Psoas muscle (tissue), 8 donors: ENCODE data around the gene GTF2IRD1. TPM values are rescaled to one million over a fixed set of nuclear protein-coding genes. Genes with fewer than 3 reads are reported as not detected.

Source experiments
- ATAC-seq, 4 donors: fragments of 200-7000 bp; cut with Tn5 transposase; one replicate each; pipeline ENCODE4 v1.9.1; 2020; ENCODE audit warnings: moderate library complexity in 3 of 4, mild to moderate bottlenecking in 2 of 4
- DNase-seq, 2 donors: peaks; one replicate each; pipeline ENCODE4 v3.0.0-alpha.2; 2020
- H3K27ac ChIP-seq: fragments of 200-600 bp; one replicate; pipeline ENCODE4 v1.8.0; 2022
- H3K27me3 ChIP-seq, 3 donors: fragments of 200-600 bp in 1 of 3; one replicate each; pipeline versions ENCODE4 v1.6.1 to v1.8.0; 2013 to 2022; ENCODE audit warnings: low read length in 2 of 3, mild to moderate bottlenecking in 2 of 3, moderate library complexity in 1 of 3; ENCODE audit not compliant: insufficient read depth in 3 of 3
- H3K36me3 ChIP-seq, 2 donors: fragments of 200-600 bp in 1 of 2; one replicate each; pipeline versions ENCODE4 v1.6.1 to v1.8.0; 2013 to 2022; ENCODE audit warnings: low read depth in 1 of 2, mild to moderate bottlenecking in 1 of 2, moderate library complexity in 1 of 2; ENCODE audit not compliant: insufficient read depth in 1 of 2
- H3K4me1 ChIP-seq: fragments of 200-600 bp; one replicate; pipeline ENCODE4 v1.8.0; 2022
- H3K4me3 ChIP-seq: fragments of 200-600 bp; one replicate; pipeline ENCODE4 v1.8.0; 2022; ENCODE audit warnings: mild to moderate bottlenecking
- H3K9me3 ChIP-seq: fragments of 200-600 bp; one replicate; pipeline ENCODE4 v1.8.0; 2022
- WGBS, 3 donors: extraction: QIAGEN DNeasy Blood & Tissue Kit; methylation state at CpG; one replicate each; pipeline versions ENCODE4 v1.1.6 to v1.1.7; 2013; 5-methylcytosine and 5-hydroxymethylcytosine counted together
- intact Hi-C, 2 donors: fragments of 100-400 bp; cut with DNase I; formaldehyde crosslinking; loops; one replicate each; pipeline versions ENCODE4 v1.11.0 to v1.14.2; 2022
- polyA plus RNA-seq, 3 donors: library from polyadenylated mRNA; stranded (reverse); fragments of 200-250 nt; gene quantifications; one replicate each; pipeline ENCODE4 v1.2.3, GENCODE V29; 2013
- total RNA-seq, 4 donors: library from RNA; stranded (reverse); fragmentation: NEBNext Ultra II Directional in 2 of 4; extraction: Animal tissue kit (Norgen Biotek cat#: 25700) in 2 of 4; gene quantifications; one replicate each; pipeline versions ENCODE4 v1.2.1 to v1.2.4, GENCODE V29; 2021 to 2023
- TF ChIP-seq, protein P1 (sequence below): fragments of 200-600 bp; IDR thresholded peaks from one replicate; pipeline ENCODE4 v1.8.0; 2022; ENCODE audit warnings: antibody characterized with exemption
- donor health status: healthy with polysubstance abuse.
- donor health status: DM: no; HTN: no; CAD: no; lungs with moderate emphysema.
- donor health status: Bipolar disorder and iron deficiency.
- donor health status: healthy.
- donor health status: DM: yes; HTN: yes; CAD: no.
- donor health status: DM: no; HTN: no; CAD: no.
- donor health status: DM: no; HTN: no; CAD: no.
- donor health status: DM: yes; HTN: yes; CAD: no.

The GTF2IRD1 gene
- total and polyA plus RNA-seq, 7 donors = 40.5 to 149 (median 61.7) TPM

DNA sequence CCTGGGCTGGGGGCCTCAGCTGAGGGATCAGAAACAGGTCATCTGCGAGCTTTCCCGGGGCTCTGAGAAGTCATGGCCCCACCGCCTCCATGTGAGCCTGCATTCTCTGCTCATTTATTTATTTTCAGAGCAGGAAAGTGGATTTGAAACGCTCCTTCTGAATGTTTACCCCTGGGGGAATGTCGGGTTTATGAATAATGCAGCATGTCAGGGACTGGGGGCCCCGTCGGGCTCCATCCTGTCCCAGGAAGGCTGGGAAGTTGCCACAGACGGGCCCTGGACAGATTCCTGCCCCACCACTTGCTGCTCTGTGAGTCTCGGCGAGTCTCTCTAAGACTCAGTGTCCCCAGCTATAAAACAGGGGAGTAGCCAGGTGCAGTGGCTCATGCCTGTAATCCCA is 11.9 kb upstream of the GTF2IRD1 start:
- DNase-seq = no peak
- WGBS, 3 donors = 62 to 75% (median 67%) methylated on average over 10 of the region's 10 CpGs
- TF ChIP-seq, protein P1, sequence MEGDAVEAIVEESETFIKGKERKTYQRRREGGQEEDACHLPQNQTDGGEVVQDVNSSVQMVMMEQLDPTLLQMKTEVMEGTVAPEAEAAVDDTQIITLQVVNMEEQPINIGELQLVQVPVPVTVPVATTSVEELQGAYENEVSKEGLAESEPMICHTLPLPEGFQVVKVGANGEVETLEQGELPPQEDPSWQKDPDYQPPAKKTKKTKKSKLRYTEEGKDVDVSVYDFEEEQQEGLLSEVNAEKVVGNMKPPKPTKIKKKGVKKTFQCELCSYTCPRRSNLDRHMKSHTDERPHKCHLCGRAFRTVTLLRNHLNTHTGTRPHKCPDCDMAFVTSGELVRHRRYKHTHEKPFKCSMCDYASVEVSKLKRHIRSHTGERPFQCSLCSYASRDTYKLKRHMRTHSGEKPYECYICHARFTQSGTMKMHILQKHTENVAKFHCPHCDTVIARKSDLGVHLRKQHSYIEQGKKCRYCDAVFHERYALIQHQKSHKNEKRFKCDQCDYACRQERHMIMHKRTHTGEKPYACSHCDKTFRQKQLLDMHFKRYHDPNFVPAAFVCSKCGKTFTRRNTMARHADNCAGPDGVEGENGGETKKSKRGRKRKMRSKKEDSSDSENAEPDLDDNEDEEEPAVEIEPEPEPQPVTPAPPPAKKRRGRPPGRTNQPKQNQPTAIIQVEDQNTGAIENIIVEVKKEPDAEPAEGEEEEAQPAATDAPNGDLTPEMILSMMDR = no peak
- intact Hi-C loops = loop anchor here in 1 of 2 donors (10.0 kb wide), 1 partner anchor 123 kb away; no protein-coding TSS in a partner anchor
- Histone ChIP-seq H3K4me1 (no peaks in the 10 kb centered on the region), H3K27me3 (no peaks in the 10 kb centered on the region), H3K9me3 (peaks cover 4% of the 10 kb centered on the region), H3K4me3 (no peak overlapping the region), H3K27ac (no peak overlapping the region), H3K36me3 (no peaks in the 10 kb centered on the region)
- no peak for ATAC-seq

DNA sequence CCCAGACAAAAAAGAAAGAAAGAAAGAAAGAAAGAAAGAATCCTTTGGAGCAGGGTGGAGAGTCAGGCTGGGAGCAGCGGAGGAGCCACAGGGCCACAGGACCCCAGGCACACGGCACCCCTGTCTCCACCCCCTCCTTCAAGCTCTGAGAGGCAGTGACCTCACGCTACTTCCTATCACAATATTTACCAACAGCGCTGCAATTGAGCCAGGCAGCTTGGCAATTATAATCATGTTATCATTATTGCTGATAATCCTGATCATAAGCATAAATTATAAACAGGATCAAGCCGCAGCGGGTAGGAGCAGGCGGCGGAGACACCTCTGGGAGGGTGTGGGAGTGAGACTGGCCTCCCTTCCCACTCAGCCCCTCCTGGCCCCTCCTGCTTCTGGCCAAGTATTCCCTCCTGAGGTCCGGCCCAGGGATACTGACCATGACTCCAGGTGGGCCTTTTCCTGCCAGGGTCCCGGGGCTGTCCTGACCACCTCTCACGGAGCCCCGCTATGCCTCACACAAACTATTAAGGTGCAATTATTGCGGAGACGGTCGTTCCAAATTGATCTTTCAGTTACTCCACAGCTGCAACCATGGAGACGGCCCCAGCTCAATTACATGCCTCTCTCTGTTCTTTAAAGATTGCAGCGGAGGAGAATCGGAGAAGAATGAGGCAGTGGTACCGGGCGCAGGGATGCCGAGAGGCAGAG is 10.0 kb upstream of the GTF2IRD1 start:
- Histone ChIP-seq H3K4me3 (no peak overlapping the region), H3K27ac (no peak overlapping the region), H3K4me1 (no peaks in the 10 kb centered on the region), H3K9me3 (no peaks in the 10 kb centered on the region), H3K27me3 (no peaks in the 10 kb centered on the region), H3K36me3 (no peaks in the 10 kb centered on the region)
- 62 to 72% (median 64%) methylated on average over 21 of the region's 21 CpGs for WGBS, 3 donors
- TF ChIP-seq, protein P1 = no peak
- intact Hi-C loops = loop anchor here in 1 of 2 donors (10.0 kb wide), 1 partner anchor 121 kb away; no protein-coding TSS in a partner anchor
- ATAC-seq = no peak
- DNase-seq = no peak

- Histone ChIP-seq H3K27ac (no peak overlapping the region), H3K27me3 (no peaks in the 10 kb centered on the region), H3K4me1 (no peaks in the 10 kb centered on the region), H3K4me3 (no peak overlapping the region), H3K9me3 (no peaks in the 10 kb centered on the region), H3K36me3 (no peaks in the 10 kb centered on the region)
- TF ChIP-seq, protein P1 = no peak
- DNase-seq (no peak), ATAC-seq (no peak)
- intact Hi-C loops = loop anchor here in 1 of 2 donors (10.0 kb wide), 1 partner anchor 116 kb away; no protein-coding TSS in a partner anchor
- 87 to 95% (median 93%) methylated on average over 4 of the region's 4 CpGs for WGBS, 3 donors
These were observed 4.6 kb upstream of the GTF2IRD1 start for GRCh38 chr7:74449144-74449543.

GRCh38 chr7:74449809-74450397 is 3.8 kb upstream of the GTF2IRD1 start:
- Histone ChIP-seq H3K4me1 (no peaks in the 10 kb centered on the region), H3K27ac (no peak overlapping the region), H3K4me3 (no peak overlapping the region), H3K36me3 (no peaks in the 10 kb centered on the region), H3K27me3 (no peaks in the 10 kb centered on the region), H3K9me3 (no peaks in the 10 kb centered on the region)
- WGBS, 3 donors = 64 to 75% (median 72%) methylated on average over 15 of the region's 15 CpGs
- intact Hi-C loops = loop anchor here (5.0 to 10.0 kb wide), 2 partner anchors 33 to 115 kb away; no protein-coding TSS in a partner anchor
- DNase-seq = no peak
- TF ChIP-seq, protein P1 = peak; percentile 70
- ATAC-seq = peak in 2 of 4 donors; percentile 33 to 36
